ENCODE data around the gene GBGT1. TPM values are rescaled to one million over a fixed set of nuclear protein-coding genes. Genes with fewer than 3 reads are reported as not detected.

GBGT1 gene
- total RNA-seq, 1 donor from 2014 or later, result 98.4 TPM

- H3K4me3 Mint-ChIP-seq (ENCODE audit: unreplicated experiment), result no peak overlapping the region
- H3K27ac Mint-ChIP-seq (ENCODE audit: unreplicated experiment), result no peak overlapping the region
Measured at GRCh38 chr9:133113949-133114885, 49.5 kb downstream of the GBGT1 start.

GRCh38 chr9:133113163-133113948, 50.4 kb downstream of the GBGT1 start:
- Mint-ChIP-seq H3K9me3 (ENCODE audit: unreplicated experiment) (no peaks in the 10 kb centered on the region), H3K4me1 (ENCODE audit: unreplicated experiment) (peaks cover 24% of the 10 kb centered on the region), H3K27ac (ENCODE audit: unreplicated experiment) (no peak overlapping the region), H3K4me3 (ENCODE audit: unreplicated experiment) (peak overlapping the region; percentile 7), H3K27me3 (ENCODE audit: unreplicated experiment) (peaks cover 8% of the 10 kb centered on the region), H3K36me3 (ENCODE audit: low read depth, unreplicated experiment) (peaks cover 14% of the 10 kb centered on the region)
- DNase-seq (ENCODE audit: low spot score), result no peak
- no peak for TF ChIP-seq CTCF (IDR thresholded peaks at IDR 0.05; ENCODE audit: unreplicated experiment)

More at GRCh38 chr9:133113949-133114885, 49.5 kb downstream of the GBGT1 start:
- Mint-ChIP-seq H3K9me3 (ENCODE audit: unreplicated experiment) (no peaks in the 10 kb centered on the region), H3K4me1 (ENCODE audit: unreplicated experiment) (peaks cover 33% of the 10 kb centered on the region), H3K27me3 (ENCODE audit: unreplicated experiment) (peaks cover 8% of the 10 kb centered on the region), H3K36me3 (ENCODE audit: low read depth, unreplicated experiment) (peaks cover 20% of the 10 kb centered on the region)
- TF ChIP-seq CTCF (IDR thresholded peaks at IDR 0.05; ENCODE audit: unreplicated experiment), result no peak
- DNase-seq (ENCODE audit: low spot score), result no peak

- no peak overlapping the region for H3K27ac Mint-ChIP-seq (ENCODE audit: unreplicated experiment)
- no peak for TF ChIP-seq CTCF (IDR thresholded peaks at IDR 0.05; ENCODE audit: unreplicated experiment)
- peaks cover 8% of the 10 kb centered on the region for H3K27me3 Mint-ChIP-seq (ENCODE audit: unreplicated experiment)
- H3K36me3 Mint-ChIP-seq (ENCODE audit: low read depth, unreplicated experiment), result peaks cover 13% of the 10 kb centered on the region
- no peaks in the 10 kb centered on the region for H3K9me3 Mint-ChIP-seq (ENCODE audit: unreplicated experiment)
- peaks cover 17% of the 10 kb centered on the region for H3K4me1 Mint-ChIP-seq (ENCODE audit: unreplicated experiment)
- no peak overlapping the region for H3K4me3 Mint-ChIP-seq (ENCODE audit: unreplicated experiment)
- DNase-seq (ENCODE audit: low spot score), result no peak
Measured at GRCh38 chr9:133112663-133113026, 51.1 kb downstream of the GBGT1 start.

GRCh38 chr9:133111808-133112662, 51.7 kb downstream of the GBGT1 start:
- H3K27me3 Mint-ChIP-seq (ENCODE audit: unreplicated experiment), result peaks cover 5% of the 10 kb centered on the region
- no peaks in the 10 kb centered on the region for H3K9me3 Mint-ChIP-seq (ENCODE audit: unreplicated experiment)
- peak overlapping the region; percentile 42 for H3K4me3 Mint-ChIP-seq (ENCODE audit: unreplicated experiment)
- DNase-seq (ENCODE audit: low spot score), result no peak
- no peak for TF ChIP-seq CTCF (IDR thresholded peaks at IDR 0.05; ENCODE audit: unreplicated experiment)
- no peak overlapping the region for H3K27ac Mint-ChIP-seq (ENCODE audit: unreplicated experiment)
- H3K4me1 Mint-ChIP-seq (ENCODE audit: unreplicated experiment), result peaks cover 14% of the 10 kb centered on the region
- H3K36me3 Mint-ChIP-seq (ENCODE audit: low read depth, unreplicated experiment), result peaks cover 12% of the 10 kb centered on the region

All from endothelial cell (in vitro differentiated cells).